Measurements from ENCODE around the gene ABAT. TPM values are rescaled to one million over a fixed set of nuclear protein-coding genes. Genes with fewer than 3 reads are reported as not detected.
"Not testable (repeated sequence)": the region's sequence is repeated elsewhere in the genome, so short reads cannot be mapped to it uniquely, and the experiment has no call there.

Gene ABAT
- total RNA-seq, 1 donor from 2014 or later, result 10.7 TPM

- intact Hi-C loops (cut with micrococcal nuclease), result no loop called here
Measured at GRCh38 chr16:8775359-8775758, 100.9 kb downstream of the ABAT start.

- intact Hi-C loops (cut with micrococcal nuclease), result no loop called here
Measured at GRCh38 chr16:8776129-8776584, 101.7 kb downstream of the ABAT start.

- intact Hi-C loops (cut with micrococcal nuclease), result no loop called here
Measured at GRCh38 chr16:8777217-8777616, 102.8 kb downstream of the ABAT start.

- intact Hi-C loops (cut with micrococcal nuclease), result no loop called here
Measured at GRCh38 chr16:8781797-8782196, 107.4 kb downstream of the ABAT start.

- intact Hi-C loops (cut with micrococcal nuclease), result no loop called here
Measured at GRCh38 chr16:8782673-8783072, 108.3 kb downstream of the ABAT start.

- intact Hi-C loops (cut with micrococcal nuclease), result no loop called here
Measured at GRCh38 chr16:8785408-8785807, 111.0 kb downstream of the ABAT start.

GRCh38 chr16:8786316-8786715 is 111.9 kb downstream of the ABAT start:
- intact Hi-C loops (cut with micrococcal nuclease), result not testable (repeated sequence)

GRCh38 chr16:8788578-8789172 is 114.3 kb downstream of the ABAT start:
- intact Hi-C loops (cut with micrococcal nuclease), result no loop called here

GRCh38 chr16:8795091-8795490 is 120.7 kb downstream of the ABAT start:
- intact Hi-C loops (cut with micrococcal nuclease), result no loop called here

GRCh38 chr16:8795818-8796217 is 121.4 kb downstream of the ABAT start:
- intact Hi-C loops (cut with micrococcal nuclease), result loop anchor here (2.0 kb wide), 1 partner anchor 165 kb away; no protein-coding TSS in a partner anchor

GRCh38 chr16:8796469-8797363 is 122.3 kb downstream of the ABAT start:
- intact Hi-C loops (cut with micrococcal nuclease), result loop anchor here (1.0 to 2.0 kb wide), 12 partner anchors 21 to 343 kb away; partner anchors contain the start of genes ABAT, HAPSTR1 and METTL22

- intact Hi-C loops (cut with micrococcal nuclease), result loop anchor here (1.0 to 2.0 kb wide), 12 partner anchors 20 to 342 kb away; partner anchors contain the start of genes ABAT, HAPSTR1 and METTL22
Measured at GRCh38 chr16:8797364-8798173, 123.2 kb downstream of the ABAT start, which contains the start of the genes PMM2 and TMEM186. PMM2 (plus strand) TSS chr16:8797839; CDS start chr16:8797883, 44 bp downstream. TMEM186 (minus strand) TSS chr16:8797639; CDS start chr16:8797614, 25 bp downstream.

GRCh38 chr16:8798174-8798527 is 123.7 kb downstream of the ABAT start:
- intact Hi-C loops (cut with micrococcal nuclease), result no loop called here

- intact Hi-C loops (cut with micrococcal nuclease), result no loop called here
Measured at GRCh38 chr16:8798535-8799157, 124.2 kb downstream of the ABAT start.

GRCh38 chr16:8801701-8802100 is 127.3 kb downstream of the ABAT start:
- intact Hi-C loops (cut with micrococcal nuclease), result no loop called here

GRCh38 chr16:8803733-8804132 is 129.3 kb downstream of the ABAT start:
- intact Hi-C loops (cut with micrococcal nuclease), result not testable (repeated sequence)

GRCh38 chr16:8804313-8804712 is 129.9 kb downstream of the ABAT start:
- intact Hi-C loops (cut with micrococcal nuclease), result no loop called here

GRCh38 chr16:8806272-8806983 is 132.0 kb downstream of the ABAT start:
- intact Hi-C loops (cut with micrococcal nuclease), result no loop called here

GRCh38 chr16:8807189-8807588 is 132.8 kb downstream of the ABAT start:
- intact Hi-C loops (cut with micrococcal nuclease), result no loop called here

GRCh38 chr16:8808009-8808408 is 133.6 kb downstream of the ABAT start:
- intact Hi-C loops (cut with micrococcal nuclease), result no loop called here
